OCI-M2 (cell line): Measurements from ENCODE around the gene RPS6KA5.

Source experiments
- DNase-seq: peaks from one replicate; lab custom pipeline; 2025; ENCODE audit not compliant: unreplicated experiment; lab: John Stamatoyannopoulos, UW

RPS6KA5 gene

DNA sequence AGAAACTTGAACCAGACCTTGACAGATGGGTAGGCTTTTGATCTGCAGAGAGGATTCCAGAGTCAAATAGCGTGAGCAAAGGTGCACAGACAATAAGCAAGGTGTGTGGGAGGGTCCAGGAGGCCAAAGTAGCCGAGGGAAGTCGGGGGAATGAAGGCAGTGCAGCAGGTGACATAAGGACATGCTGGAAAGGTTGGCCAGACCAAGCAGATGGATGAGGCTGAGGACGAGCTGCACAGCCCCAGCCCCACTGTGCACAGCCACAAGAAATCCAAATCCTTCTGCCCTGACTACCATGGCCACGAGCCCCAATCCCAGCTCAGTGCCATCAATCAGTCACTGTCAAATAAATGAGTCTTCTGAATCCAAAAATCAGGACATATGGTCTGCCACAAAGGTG, 249.6 kb downstream of the RPS6KA5 start:
- no peak for DNase-seq

- no peak for DNase-seq
These were observed 250.7 kb downstream of the RPS6KA5 start for GRCh38 chr14:90809530-90810312.

GRCh38 chr14:90808759-90809529, 251.5 kb downstream of the RPS6KA5 start:
- DNase-seq: no peak

DNA sequence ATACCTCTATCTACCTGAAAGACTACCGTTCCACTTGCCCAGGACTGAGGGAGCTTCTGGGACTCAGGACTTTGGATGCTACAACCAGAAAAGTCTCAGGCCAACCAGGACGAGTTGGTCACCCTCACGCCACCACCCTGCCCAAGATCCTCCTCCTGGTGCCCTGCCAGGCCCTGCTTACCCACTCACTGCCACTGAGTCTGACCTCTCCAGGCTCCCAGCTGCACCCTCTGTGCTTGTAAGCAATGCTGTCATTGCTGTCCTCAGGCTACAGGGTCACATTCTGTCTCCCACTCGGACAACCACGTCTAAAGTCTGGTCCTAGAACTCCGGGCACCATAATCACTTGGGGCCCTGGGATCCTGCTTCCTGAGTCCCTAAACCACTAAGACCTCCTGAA, 253.4 kb downstream of the RPS6KA5 start:
- no peak for DNase-seq

DNA sequence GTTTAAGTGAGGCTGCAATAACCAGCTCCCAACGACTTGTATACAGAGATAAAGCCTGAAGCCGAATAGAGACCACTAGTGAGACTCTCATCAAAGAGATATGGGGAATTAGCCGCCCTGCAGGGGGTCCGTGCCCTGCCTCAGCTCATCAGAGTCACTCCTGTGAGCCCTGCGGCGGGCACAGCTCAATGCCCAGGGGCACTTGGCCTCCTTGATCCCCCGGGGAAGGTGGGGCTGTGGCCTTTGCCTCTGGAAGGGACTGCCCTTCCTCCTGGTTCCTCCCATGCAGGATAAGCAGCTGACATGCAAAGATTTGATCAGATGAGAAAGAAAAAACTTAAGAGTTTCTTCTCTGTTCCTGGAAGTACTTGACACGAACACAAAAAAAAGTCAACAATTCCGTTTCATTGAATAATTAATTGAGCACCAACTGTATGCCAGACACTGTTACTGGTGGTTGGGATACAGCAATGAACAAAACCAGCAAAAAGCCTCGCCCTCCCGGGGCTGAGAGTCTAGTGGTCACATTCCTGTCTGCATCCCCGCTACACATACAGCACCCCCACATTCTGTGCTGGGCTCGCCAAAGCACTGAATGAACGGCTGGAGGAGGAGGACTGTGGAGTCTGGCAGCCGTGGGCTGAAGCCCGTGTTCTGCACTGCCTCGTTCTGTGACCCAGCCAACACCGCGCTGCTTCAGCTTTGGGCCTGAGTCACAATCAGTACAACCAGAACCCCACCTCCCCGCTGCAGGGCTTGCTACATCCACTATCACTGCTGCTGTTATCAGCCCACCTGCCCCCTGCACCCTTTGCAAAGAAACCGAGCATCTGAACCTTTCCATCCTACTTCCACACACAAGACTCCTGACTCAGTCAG, 254.5 kb downstream of the RPS6KA5 start:
- no peak for DNase-seq

- DNase-seq: no peak
These were observed 255.4 kb downstream of the RPS6KA5 start for GRCh38 chr14:90805084-90805391.

- no peak for DNase-seq
These were observed 256.0 kb downstream of the RPS6KA5 start for GRCh38 chr14:90804292-90805083.

DNA sequence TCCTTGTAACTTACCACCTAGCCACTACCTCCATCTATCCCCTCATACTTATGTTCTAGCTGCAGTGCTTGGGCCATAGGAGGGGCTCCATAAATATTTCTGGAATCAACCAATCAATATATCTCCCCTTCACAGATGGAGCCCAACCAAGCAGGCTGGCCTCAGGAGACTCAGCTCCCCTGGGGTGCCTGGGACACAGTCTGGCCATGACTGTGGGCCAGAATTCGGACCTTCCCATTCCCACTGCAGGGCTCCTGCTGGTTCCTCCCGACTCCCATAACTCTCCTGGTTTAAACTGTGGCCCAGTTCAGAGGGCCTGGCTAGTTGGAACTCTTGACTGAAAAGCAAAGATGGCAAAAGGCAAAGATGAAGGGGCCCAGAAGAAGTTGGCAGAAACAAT, 257.2 kb downstream of the RPS6KA5 start:
- no peak for DNase-seq

GRCh38 chr14:90799420-90799819, 261.0 kb downstream of the RPS6KA5 start:
- DNase-seq: no peak

- no peak for DNase-seq
These were observed 262.5 kb downstream of the RPS6KA5 start for GRCh38 chr14:90797919-90798318.
